Measurements from ENCODE around the gene FGGY.
"Not testable (repeated sequence)": the region's sequence is repeated elsewhere in the genome, so short reads cannot be mapped to it uniquely, and the experiment has no call there.

Gene FGGY

GRCh38 chr1:59545830-59546229, 248.9 kb downstream of the FGGY start:
- no peak for DNase-seq (ENCODE audit: low spot score)

DNA sequence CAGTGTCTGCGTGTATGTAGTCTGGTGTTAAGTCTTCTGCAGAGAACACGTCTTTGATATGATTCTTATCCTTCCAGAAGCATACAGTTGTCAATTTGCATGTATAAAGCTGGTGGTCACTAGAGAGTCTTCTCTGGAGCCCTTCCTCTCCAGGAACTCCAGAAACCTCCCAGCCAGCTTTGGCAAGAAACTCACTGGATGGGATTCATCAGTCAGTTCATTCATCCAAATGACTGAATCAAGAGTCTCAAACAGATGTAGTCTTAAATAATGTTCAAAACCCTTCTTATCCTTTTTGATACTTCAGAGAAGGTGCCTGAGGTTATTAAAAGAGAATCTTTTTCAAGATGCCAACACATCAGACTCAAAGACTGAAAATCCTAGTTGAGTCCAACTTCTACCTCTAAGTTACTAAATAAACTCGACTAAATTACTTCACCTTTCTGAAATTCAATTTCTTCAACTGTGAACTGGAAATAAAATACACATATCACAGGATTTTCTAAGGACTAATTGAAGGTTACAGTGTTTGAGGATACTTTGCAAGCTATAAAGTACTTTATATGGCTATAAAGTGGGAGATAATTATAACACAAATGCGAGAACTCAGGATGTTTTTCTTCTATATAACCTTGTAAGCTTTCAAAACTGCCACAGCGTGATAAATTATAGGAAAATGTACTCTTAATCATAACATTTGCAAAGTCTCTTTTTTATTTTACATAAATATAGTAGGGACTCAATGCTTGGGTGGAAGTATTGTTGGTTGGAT, 252.4 kb downstream of the FGGY start:
- DNase-seq (ENCODE audit: low spot score): no peak

- no peak for DNase-seq (ENCODE audit: low spot score)
These were observed 253.0 kb downstream of the FGGY start for GRCh38 chr1:59549903-59550302.

- DNase-seq (ENCODE audit: low spot score): no peak
These were observed 255.1 kb downstream of the FGGY start for GRCh38 chr1:59552007-59552406.

- DNase-seq (ENCODE audit: low spot score): no peak
These were observed 256.5 kb downstream of the FGGY start for GRCh38 chr1:59553371-59553770.

DNA sequence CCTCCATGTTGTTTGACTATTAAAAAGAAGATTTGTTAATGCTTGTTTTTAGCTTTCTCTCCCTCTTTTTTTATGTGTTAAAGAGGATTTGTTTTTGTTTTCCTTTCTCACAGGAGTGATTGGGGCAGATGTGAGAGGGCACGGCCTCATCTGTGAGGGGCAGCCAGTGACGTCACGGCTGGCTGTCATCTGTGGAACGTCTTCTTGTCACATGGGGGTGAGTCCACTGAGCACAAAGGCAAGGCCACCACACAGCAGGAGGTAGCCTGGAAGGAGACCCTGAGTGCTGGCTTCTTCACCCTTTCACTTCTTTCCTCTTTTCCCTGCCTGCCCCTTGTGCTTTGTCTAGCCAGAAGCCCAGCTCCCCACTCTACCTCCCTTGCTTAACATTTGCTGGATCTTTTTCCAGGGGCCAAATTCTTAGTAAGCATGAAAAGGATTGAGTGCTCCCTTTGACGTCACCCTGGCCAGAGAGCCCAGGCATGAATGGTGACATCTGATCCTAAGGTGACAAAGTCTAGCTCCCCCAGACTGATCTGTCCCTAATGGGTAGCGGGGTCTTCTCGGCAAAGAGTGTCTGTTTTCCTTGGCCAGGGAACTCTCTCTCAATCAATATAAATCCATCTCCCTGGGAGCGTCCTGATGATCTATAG, 257.2 kb downstream of the FGGY start:
- no peak for DNase-seq (ENCODE audit: low spot score)

DNA sequence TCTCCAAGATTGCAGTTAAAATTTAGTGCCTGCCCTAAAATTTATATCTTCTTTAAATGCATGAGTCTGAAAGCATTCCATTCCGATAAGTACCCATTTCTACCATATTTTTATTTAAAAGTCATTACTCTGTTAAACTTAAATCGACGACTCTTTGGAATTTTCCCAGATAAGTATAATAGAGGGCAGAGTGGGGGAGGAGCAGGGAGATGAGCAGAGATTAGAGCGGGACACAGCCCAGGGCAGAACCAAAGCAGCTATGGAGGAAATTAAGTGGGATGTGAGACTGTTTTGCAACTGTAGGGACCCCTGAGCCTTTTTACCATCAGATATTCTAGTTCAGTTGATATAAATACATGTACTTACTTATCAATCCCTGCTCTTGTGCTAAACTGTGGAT, 257.9 kb downstream of the FGGY start:
- DNase-seq (ENCODE audit: low spot score): no peak

DNA sequence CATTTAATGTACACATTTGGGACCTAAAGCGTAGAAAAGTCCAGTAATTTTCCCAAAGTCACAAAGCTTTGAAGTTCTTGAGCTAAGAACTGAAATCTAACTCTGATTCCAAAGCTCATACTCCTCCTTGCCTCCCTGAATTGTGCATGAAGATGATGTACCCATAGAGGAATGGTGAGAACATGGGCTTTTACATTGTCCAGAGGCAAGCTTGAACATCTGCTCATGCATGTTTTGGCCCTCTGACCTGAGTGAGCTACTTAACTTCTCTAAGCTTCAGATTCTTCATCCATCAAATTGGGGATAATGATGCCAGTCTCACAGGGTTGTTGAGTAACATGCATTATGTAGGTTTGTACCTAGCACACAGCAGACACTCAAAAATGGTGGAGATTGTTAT, 259.5 kb downstream of the FGGY start:
- DNase-seq (ENCODE audit: low spot score): no peak

GRCh38 chr1:59556802-59557548, 260.1 kb downstream of the FGGY start:
- DNase-seq (ENCODE audit: low spot score): no peak

- DNase-seq (ENCODE audit: low spot score): no peak
These were observed 260.6 kb downstream of the FGGY start for GRCh38 chr1:59557549-59557885.

DNA sequence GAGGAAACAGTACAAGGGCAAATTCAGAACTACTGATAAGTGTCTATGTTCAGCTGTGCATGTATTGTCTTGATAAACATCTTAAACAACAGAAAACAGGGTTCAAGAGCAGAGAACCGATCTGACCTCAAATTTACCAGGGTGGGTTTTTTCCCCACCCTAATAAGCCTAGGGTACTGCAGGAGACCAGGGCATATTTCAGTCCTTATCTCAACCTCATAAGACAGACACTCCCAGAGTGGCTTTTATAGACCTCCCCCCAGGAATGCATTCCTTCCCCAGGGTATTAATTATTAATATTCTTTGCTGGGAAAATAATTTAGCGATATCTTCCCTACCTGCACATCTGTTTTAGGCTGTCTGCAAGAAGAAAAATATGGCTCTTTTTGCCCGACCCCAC, 261.7 kb downstream of the FGGY start:
- DNase-seq (ENCODE audit: low spot score): not testable (repeated sequence)

DNA sequence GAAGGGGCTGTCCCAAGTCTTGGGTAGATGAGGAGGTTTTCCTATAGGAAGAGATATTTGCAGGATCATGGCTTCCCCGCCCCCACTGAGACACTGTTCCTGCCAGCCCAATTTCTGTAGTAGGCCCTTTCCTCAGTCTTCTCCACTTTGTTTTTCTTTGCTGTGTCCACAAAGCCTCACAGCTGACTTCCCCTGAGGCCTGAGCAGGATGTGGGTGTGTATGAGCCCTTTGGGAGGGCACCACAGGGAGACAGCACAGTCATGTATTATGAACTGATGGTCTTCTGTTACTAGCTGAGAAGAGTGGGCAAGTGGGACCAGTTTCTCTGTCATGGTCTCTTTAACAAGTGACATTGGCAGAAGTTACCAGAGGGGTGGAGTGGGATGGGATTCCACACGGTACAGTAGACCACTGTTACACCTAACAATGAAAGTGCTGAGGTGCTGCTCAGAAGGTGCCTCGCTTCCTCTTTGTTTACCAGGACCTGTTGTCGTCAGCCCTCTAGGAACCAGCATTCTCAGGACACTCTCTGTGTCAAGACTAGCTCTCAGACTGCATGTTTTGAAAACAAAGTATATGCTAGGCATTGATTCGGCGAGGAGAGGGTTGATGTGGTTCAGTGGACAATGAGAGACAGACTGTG, 264.0 kb downstream of the FGGY start:
- no peak for DNase-seq (ENCODE audit: low spot score)

GRCh38 chr1:59561796-59562195, 264.9 kb downstream of the FGGY start:
- no peak for DNase-seq (ENCODE audit: low spot score)

DNA sequence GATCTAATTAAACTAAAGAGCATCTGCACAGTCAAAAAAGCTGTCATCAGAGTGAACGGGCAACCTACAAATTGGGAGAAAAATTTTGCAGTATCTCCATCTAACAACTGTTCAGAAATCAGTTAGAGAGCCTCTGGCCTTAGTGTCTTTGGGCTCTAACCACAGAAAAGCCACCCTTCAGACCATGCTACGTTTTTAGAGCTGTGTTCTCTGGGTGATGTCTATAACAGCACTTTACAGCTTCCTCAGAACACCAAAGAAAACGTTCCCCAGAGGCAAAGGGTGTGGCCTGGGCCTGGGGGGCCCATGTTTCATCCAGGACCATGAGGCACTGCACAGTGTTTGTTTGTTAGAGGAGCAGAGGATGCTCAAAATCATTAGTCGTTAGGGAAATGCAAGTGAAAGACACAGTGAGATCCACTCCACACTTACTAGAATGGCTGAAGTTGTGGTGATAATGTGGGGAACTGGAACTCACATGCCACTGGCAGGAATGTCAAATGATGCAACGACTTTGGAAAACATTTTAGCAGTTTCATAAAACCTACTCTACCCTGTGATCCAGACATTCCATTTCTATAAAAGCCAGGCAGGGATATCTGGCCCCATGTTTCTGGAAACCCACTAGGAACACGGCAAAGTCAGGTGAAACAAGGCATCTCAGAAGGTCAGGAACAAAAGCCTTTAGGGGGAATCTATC, 267.4 kb downstream of the FGGY start:
- DNase-seq (ENCODE audit: low spot score): no peak

DNA sequence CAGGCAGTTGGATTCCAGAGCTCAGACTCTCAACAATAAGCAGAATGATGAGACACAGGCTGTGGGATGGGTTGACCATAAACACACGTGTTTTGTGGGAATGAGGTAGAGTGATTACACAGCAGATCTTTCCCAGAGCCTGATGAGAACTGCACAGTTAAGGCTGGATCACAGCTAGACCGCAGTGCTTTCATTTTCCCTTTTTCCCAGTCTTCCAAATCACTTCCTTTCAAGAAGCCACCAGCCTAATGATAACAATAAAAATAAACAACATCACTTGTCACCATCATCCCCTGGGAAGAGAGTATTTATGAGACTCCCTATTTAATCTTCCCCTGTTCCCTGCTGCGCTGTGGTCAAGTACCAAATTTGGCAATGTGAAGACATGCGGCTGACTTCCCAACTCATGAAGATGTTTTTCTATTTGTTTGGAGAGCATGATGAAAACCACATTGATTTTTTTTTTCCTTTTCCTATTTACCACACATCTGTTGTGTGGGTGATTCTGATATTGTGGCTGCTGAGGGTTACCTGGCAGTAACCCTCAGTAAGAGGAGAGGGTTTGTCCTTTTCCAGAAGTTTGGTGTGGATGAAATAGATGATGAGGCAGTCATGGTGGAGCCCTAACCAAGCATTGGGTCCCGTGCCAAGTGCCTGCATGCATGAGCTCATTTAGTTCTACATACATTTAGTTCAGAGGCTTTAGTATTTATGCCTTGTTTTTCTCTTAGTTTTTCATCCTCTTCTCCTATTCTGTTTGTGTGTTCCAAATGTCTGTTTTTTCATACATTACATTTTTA, 268.9 kb downstream of the FGGY start:
- no peak for DNase-seq (ENCODE audit: low spot score)

GRCh38 chr1:59568158-59568935, 271.5 kb downstream of the FGGY start:
- no peak for DNase-seq (ENCODE audit: low spot score)

DNA sequence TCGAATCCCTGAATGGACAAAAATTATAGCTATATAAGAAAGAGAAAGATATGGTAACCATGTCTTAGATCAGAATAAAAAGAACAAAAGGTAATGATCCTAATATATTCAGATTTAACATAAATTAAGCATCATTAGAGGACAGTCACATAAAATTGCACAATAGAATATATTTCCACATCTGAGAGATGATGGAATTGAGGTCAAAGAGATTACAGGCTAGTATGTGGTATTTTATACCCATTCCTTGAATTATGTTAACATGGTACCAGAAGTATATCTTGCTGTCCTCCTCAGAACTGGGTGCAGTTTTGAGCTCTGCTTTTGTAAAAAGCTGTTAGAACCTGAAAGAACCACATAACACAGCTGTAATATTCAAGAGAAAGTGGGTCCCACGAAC, 272.3 kb downstream of the FGGY start:
- no peak for DNase-seq (ENCODE audit: low spot score)

GRCh38 chr1:59570524-59570923, 273.6 kb downstream of the FGGY start:
- peak; percentile 33 for DNase-seq (ENCODE audit: low spot score)

GRCh38 chr1:59574085-59574484, 277.2 kb downstream of the FGGY start:
- no peak for DNase-seq (ENCODE audit: low spot score)

GRCh38 chr1:59577774-59578173, 280.9 kb downstream of the FGGY start:
- DNase-seq (ENCODE audit: low spot score): no peak

All from activated CD4-positive, alpha-beta T cell treated with anti-CD3 and anti-CD28 coated beads, Interleukin-2, Interleukin-4, amounts not matched to agents 100 ng/mL and 50 ng/mL, durations not matched to agents 16 hours and 8 hours (primary cell).